ENCODE measurements around the gene ABRAXAS1.

The ABRAXAS1 gene

GRCh38 chr4:83449009-83449408 lies 35.9 kb downstream of the ABRAXAS1 start:
- DNase-seq, result no peak

- no peak for DNase-seq
Measured at GRCh38 chr4:83440899-83441298, 44.0 kb downstream of the ABRAXAS1 start.

GRCh38 chr4:83440148-83440814 lies 44.6 kb downstream of the ABRAXAS1 start:
- no peak for DNase-seq

- DNase-seq, result no peak
Measured at GRCh38 chr4:83438719-83439118, 46.2 kb downstream of the ABRAXAS1 start.

- DNase-seq, result no peak
Measured at GRCh38 chr4:83436680-83437079, 48.2 kb downstream of the ABRAXAS1 start.

GRCh38 chr4:83431200-83431599 lies 53.7 kb downstream of the ABRAXAS1 start:
- no peak for DNase-seq

- DNase-seq, result no peak
Measured at GRCh38 chr4:83418211-83418610, 66.7 kb downstream of the ABRAXAS1 start.

- DNase-seq, result no peak
Measured at GRCh38 chr4:83417566-83417965, 67.3 kb downstream of the ABRAXAS1 start.

- DNase-seq, result no peak
Measured at GRCh38 chr4:83413676-83414075, 71.2 kb downstream of the ABRAXAS1 start.
